Mucosa of descending colon (tissue), 3 donors: Measurements from ENCODE around the gene MTA1. TPM values are rescaled to one million over a fixed set of nuclear protein-coding genes. Genes with fewer than 3 reads are reported as not detected.

ENCODE experiments used
- ATAC-seq: fragments of 200-7000 bp; cut with Tn5 transposase; one replicate; pipeline ENCODE4 v1.9.1; 2020; ENCODE audit warnings: mild to moderate bottlenecking, moderate library complexity
- DNase-seq, 3 donors: peaks; one replicate each; pipeline ENCODE4 v3.0.0-alpha.2; 2020
- H3K36me3 ChIP-seq: fragments of 200-600 bp; one replicate; pipeline ENCODE4 v1.8.0; 2021; ENCODE audit warnings: low read depth, mild to moderate bottlenecking
- H3K4me1 ChIP-seq: fragments of 200-600 bp; one replicate; pipeline ENCODE4 v1.8.0; 2021; ENCODE audit warnings: low read depth, mild to moderate bottlenecking
- H3K4me3 ChIP-seq: fragments of 200-600 bp; one replicate; pipeline ENCODE4 v1.8.0; 2021; ENCODE audit warnings: mild to moderate bottlenecking
- H3K9me3 ChIP-seq: fragments of 200-600 bp; one replicate; pipeline ENCODE4 v1.8.0; 2021; ENCODE audit warnings: mild to moderate bottlenecking
- CTCF ChIP-seq: fragments of 200-600 bp; IDR thresholded peaks from one replicate; pipeline ENCODE4 v1.8.0; 2022; ENCODE audit warnings: antibody characterized with exemption, mild to moderate bottlenecking
- intact Hi-C, 2 donors: fragments of 100-400 bp; cut with DNase I in 1 of 2; cut with micrococcal nuclease in 1 of 2; formaldehyde crosslinking; loops; one replicate each; pipeline versions ENCODE4 v1.11.0 to v1.11.1; 2022; cut with DNase I, micrococcal nuclease
- total RNA-seq, 3 donors: library from RNA; stranded (reverse); fragmentation: NEBNext Ultra II Directional in 2 of 3; extraction: Animal tissue kit (Norgen Biotek cat#: 25700) in 2 of 3; gene quantifications; one replicate each; pipeline versions ENCODE4 v1.2.1 to v1.2.4, GENCODE V29; 2021 to 2023
- donor health status: DM: no; HTN: no; CAD: no; lungs with moderate emphysema.
- donor health status: DM: no; HTN: no; CAD: no.
- donor health status: DM: no; HTN: yes; CAD: no.

MTA1 gene
- total RNA-seq, 3 donors from 2014 or later = 76.4 to 105 (median 79.7) TPM

GRCh38 chr14:105486974-105487448 is 67.4 kb downstream of the MTA1 start:
- H3K36me3 ChIP-seq = peaks cover 6% of the 10 kb centered on the region
- peaks cover 69% of the 10 kb centered on the region for H3K4me1 ChIP-seq
- ATAC-seq = peak; percentile 1
- peak overlapping the region; percentile 39 for H3K4me3 ChIP-seq
- DNase-seq = peak; percentile 78 to 86 (median 85)
- no peak for TF ChIP-seq CTCF
- H3K9me3 ChIP-seq = no peaks in the 10 kb centered on the region
- intact Hi-C loops = no loop called here

GRCh38 chr14:105487449-105487985 is 67.9 kb downstream of the MTA1 start:
- Histone ChIP-seq H3K36me3 (peaks cover 6% of the 10 kb centered on the region), H3K4me1 (peaks cover 64% of the 10 kb centered on the region), H3K4me3 (peak overlapping the region; percentile 39), H3K9me3 (no peaks in the 10 kb centered on the region)
- intact Hi-C loops = no loop called here
- peak; percentile 69 to 90 (median 86) for DNase-seq
- TF ChIP-seq CTCF = no peak
- ATAC-seq = peak; percentile 17

GRCh38 chr14:105487986-105488777 is 68.6 kb downstream of the MTA1 start:
- DNase-seq (peak; percentile 73 to 79 (median 78)), ATAC-seq (no peak)
- intact Hi-C loops = no loop called here
- no peaks in the 10 kb centered on the region for H3K9me3 ChIP-seq
- TF ChIP-seq CTCF = no peak
- peaks cover 58% of the 10 kb centered on the region for H3K4me1 ChIP-seq
- H3K36me3 ChIP-seq = peaks cover 6% of the 10 kb centered on the region
- peak overlapping the region; percentile 39 for H3K4me3 ChIP-seq

DNA sequence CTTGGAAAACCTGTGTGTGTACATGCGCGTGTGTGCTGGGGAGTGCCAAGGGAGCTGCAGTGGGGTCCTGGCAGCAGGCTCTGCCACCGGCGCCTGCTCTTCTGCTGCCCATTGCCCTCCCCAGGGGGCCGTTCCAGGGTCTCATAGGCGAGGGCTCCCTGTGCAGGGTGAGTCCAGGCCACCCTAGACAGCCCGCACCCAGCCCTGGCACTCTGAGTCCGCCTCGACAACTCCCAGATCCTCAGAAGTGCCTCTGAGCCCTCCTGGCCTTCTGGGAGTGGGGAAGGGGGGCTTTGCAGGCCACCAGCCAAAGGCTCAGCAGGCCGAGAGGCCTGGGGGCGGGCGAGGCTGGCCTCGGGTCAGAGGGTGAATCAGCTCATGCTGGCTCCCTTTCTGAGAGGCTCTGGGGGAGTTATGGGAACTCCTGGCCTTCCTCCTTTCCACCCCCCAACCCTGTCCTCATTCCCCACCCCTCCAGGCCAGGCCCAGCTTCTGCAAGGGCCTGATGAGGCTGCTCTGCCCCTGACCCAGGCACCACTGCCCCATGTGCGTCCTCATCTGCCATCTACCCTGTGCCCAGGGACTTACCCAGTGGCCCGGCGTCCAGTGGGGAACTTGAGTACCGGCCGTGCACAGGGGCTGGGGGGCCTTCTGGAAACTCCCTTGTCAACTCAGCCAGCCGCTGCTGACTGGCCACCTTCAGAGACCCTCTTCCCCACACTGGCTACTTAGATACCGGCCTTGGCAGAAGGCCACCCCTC is 69.3 kb downstream of the MTA1 start:
- Histone ChIP-seq H3K36me3 (peaks cover 6% of the 10 kb centered on the region), H3K9me3 (no peaks in the 10 kb centered on the region), H3K4me1 (peaks cover 51% of the 10 kb centered on the region), H3K4me3 (no peak overlapping the region)
- peak in 2 of 3 donors; percentile 29 to 58 for DNase-seq
- ATAC-seq = no peak
- intact Hi-C loops = no loop called here
- no peak for TF ChIP-seq CTCF

DNA sequence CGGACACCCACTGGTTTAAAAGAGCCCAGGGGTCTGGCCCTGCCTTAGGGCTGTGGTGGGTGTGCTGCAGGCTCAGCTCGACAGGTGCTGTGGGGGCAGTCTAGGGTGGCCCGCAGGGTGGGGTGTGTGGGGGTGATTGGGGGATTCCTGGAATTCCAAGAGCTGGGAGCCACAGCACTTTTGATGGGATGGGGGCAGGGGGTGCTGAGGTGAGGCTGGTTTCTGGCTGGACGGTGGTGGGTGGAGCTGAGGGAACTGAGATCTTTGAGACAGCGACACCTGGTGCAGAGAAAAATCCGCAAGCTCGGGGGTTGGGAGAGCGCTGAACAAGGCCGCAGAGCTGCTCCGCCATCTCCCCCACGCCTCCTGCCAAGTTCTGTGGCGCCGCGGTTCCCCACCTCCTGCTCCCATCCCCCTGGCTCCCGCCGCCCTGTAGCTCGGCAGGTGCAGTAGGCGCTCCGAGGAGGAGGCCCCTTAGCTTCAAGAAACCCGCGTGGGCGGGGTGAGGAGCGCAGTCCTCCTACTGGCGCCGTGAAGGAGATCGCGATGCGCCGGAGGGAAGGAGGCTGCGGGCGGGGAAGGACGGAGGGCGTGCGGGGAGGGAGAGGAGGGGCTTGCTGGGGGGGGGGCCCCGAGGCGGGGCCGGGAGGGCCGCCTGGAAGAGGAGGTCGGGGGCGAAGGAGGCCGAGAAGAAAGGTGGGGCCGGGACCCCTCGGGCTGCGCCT is 70.1 kb downstream of the MTA1 start:
- DNase-seq = peak; percentile 90 to 95 (median 90)
- peaks cover 6% of the 10 kb centered on the region for H3K36me3 ChIP-seq
- H3K4me1 ChIP-seq = peaks cover 44% of the 10 kb centered on the region
- intact Hi-C loops = no loop called here
- no peaks in the 10 kb centered on the region for H3K9me3 ChIP-seq
- TF ChIP-seq CTCF = peak; percentile 35
- peak overlapping the region; percentile 48 for H3K4me3 ChIP-seq
- peak; percentile 31 for ATAC-seq
